ENCODE results near the gene SDC4.

- TF ChIP-seq FOXM1 (IDR thresholded peaks at IDR 0.05; ENCODE audit: low read depth) (no peak), FOXM1 (CRISPR knock-in tag; IDR thresholded peaks at IDR 0.05; ENCODE audit: low read depth) (no peak), ZNF324 (CRISPR knock-in tag; IDR thresholded peaks at IDR 0.05) (no peak), ASH1L (IDR thresholded peaks at IDR 0.05; ENCODE audit: borderline replicate concordance, low read depth, partially characterized antibody) (no peak), PTRF (tag; IDR thresholded peaks at IDR 0.05) (no peak), MAZ (CRISPR knock-in tag; conservative IDR thresholded peaks at IDR 0.05 in 1 of 2, IDR thresholded peaks at IDR 0.05 in 1 of 2) (no peak), POLR2A (conservative IDR thresholded peaks at IDR 0.05) (no peak), ZNF512 (tag; IDR thresholded peaks at IDR 0.05) (no peak), TCF3 (CRISPR knock-in tag; IDR thresholded peaks at IDR 0.05) (no peak), MAFK (IDR thresholded peaks at IDR 0.05; ENCODE audit: low read length) (no peak), ZNF282 (CRISPR knock-in tag; IDR thresholded peaks at IDR 0.05) (no peak), YY1 (IDR thresholded peaks at IDR 0.05; ENCODE audit: borderline replicate concordance in 1 of 3, control insufficient read depth in 1 of 3, extremely low read depth in 1 of 3, insufficient read depth in 3 of 3, insufficient read length in 1 of 3, insufficient replicate concordance in 2 of 3, low read depth in 1 of 3, low read length in 2 of 3) (no peak), NR2C2 (CRISPR knock-in tag; IDR thresholded peaks at IDR 0.05) (no peak), NR2C2 (tag; IDR thresholded peaks at IDR 0.05) (no peak), CHD2 (IDR thresholded peaks at IDR 0.05; ENCODE audit: low read depth, low read length) (no peak)
- TF ChIP-seq, protein P1, sequence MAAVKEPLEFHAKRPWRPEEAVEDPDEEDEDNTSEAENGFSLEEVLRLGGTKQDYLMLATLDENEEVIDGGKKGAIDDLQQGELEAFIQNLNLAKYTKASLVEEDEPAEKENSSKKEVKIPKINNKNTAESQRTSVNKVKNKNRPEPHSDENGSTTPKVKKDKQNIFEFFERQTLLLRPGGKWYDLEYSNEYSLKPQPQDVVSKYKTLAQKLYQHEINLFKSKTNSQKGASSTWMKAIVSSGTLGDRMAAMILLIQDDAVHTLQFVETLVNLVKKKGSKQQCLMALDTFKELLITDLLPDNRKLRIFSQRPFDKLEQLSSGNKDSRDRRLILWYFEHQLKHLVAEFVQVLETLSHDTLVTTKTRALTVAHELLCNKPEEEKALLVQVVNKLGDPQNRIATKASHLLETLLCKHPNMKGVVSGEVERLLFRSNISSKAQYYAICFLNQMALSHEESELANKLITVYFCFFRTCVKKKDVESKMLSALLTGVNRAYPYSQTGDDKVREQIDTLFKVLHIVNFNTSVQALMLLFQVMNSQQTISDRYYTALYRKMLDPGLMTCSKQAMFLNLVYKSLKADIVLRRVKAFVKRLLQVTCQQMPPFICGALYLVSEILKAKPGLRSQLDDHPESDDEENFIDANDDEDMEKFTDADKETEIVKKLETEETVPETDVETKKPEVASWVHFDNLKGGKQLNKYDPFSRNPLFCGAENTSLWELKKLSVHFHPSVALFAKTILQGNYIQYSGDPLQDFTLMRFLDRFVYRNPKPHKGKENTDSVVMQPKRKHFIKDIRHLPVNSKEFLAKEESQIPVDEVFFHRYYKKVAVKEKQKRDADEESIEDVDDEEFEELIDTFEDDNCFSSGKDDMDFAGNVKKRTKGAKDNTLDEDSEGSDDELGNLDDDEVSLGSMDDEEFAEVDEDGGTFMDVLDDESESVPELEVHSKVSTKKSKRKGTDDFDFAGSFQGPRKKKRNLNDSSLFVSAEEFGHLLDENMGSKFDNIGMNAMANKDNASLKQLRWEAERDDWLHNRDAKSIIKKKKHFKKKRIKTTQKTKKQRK (IDR thresholded peaks at IDR 0.05; ENCODE audit: borderline replicate concordance, low read depth, low read length) = no peak
These were observed 30.0 kb upstream of the SDC4 start, which contains the start of gene TP53TG5 for GRCh38 chr20:45378191-45378590.

Measured in K562 (cell line).